Chondrocyte (in vitro differentiated cells): ENCODE results near the gene TARDBP. TPM values are rescaled to one million over a fixed set of nuclear protein-coding genes. Genes with fewer than 3 reads are reported as not detected.
"Not testable (repeated sequence)": the region's sequence is repeated elsewhere in the genome, so short reads cannot be mapped to it uniquely, and the experiment has no call there.

Experiments
- DNase-seq: peaks from one replicate; pipeline ENCODE4 v3.0.0; 2021; ENCODE audit warnings: mixed read lengths, low spot score
- H3K27ac Mint-ChIP-seq: one replicate; pipeline ENCODE4 v1.8.0; 2021; ENCODE audit warnings: mild to moderate bottlenecking, moderate library complexity, mixed read lengths; ENCODE audit not compliant: unreplicated experiment
- H3K27me3 Mint-ChIP-seq: 2 replicates; pipeline ENCODE4 v1.8.0; 2021; ENCODE audit warnings: low read depth, mixed read lengths
- H3K36me3 Mint-ChIP-seq: 2 replicates; pipeline ENCODE4 v1.8.0; 2021; ENCODE audit warnings: low read depth, mixed read lengths
- H3K4me1 Mint-ChIP-seq: 2 replicates; pipeline ENCODE4 v1.8.0; 2021; ENCODE audit warnings: low read depth, mild to moderate bottlenecking, mixed read lengths
- H3K4me3 Mint-ChIP-seq: one replicate; pipeline ENCODE4 v1.8.0; 2021; ENCODE audit warnings: mild to moderate bottlenecking, moderate library complexity, mixed read lengths; ENCODE audit not compliant: unreplicated experiment
- H3K9me3 Mint-ChIP-seq: 2 replicates; pipeline ENCODE4 v1.8.0; 2021; ENCODE audit warnings: low read depth, mixed read lengths
- CTCF ChIP-seq: fragments of 200-600 bp; sonication (generic); IDR thresholded peaks from 2 replicates; pipeline ENCODE4 v1.5.0; 2021; ENCODE audit warnings: antibody characterized with exemption, mild to moderate bottlenecking, moderate library complexity
- total RNA-seq: library from RNA; stranded (reverse); gene quantifications from 3 replicates; pipeline ENCODE4 v1.2.1, GENCODE V29; 2021

TARDBP gene
- total RNA-seq, 1 donor from 2014 or later: 103 TPM

- no peak overlapping the region for H3K27ac Mint-ChIP-seq
- no peaks in the 10 kb centered on the region for H3K27me3 Mint-ChIP-seq
- TF ChIP-seq CTCF: no peak
- no peak overlapping the region for H3K4me3 Mint-ChIP-seq
- H3K9me3 Mint-ChIP-seq: peaks cover 5% of the 10 kb centered on the region
- no peaks in the 10 kb centered on the region for H3K4me1 Mint-ChIP-seq
- no peaks in the 10 kb centered on the region for H3K36me3 Mint-ChIP-seq
- no peak for DNase-seq
Measured at GRCh38 chr1:11000526-11000925, 11.9 kb upstream of the TARDBP start.

GRCh38 chr1:11013160-11013531 lies 692 bp downstream of the TARDBP start:
- H3K4me1 Mint-ChIP-seq: peaks cover 24% of the 10 kb centered on the region
- H3K36me3 Mint-ChIP-seq: peaks cover 20% of the 10 kb centered on the region

DNA sequence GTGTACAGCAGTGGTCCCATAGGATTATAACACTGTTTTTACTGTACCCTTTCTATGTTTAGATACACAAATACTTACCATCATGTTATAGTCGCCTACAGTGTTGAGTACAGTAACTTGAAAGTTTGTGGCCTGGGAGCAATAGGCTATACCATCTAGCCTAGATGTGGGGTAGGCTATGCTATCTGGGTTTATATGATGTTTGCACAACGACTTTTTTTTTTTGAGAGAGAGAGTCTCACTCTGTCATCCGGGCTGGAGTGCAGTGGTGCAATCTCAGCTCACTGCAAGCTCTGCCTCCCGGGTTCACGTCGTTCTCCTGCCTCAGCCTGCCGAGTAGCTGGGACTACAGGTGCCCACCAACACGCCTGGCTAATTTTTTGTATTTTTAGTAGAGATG lies 6.9 kb downstream of the TARDBP start:
- peaks cover 46% of the 10 kb centered on the region for H3K36me3 Mint-ChIP-seq
- not testable (repeated sequence) for H3K4me3 Mint-ChIP-seq, H3K27me3 Mint-ChIP-seq, DNase-seq, H3K27ac Mint-ChIP-seq, H3K9me3 Mint-ChIP-seq
- peaks cover 11% of the 10 kb centered on the region for H3K4me1 Mint-ChIP-seq

More at GRCh38 chr1:11013160-11013531, 692 bp downstream of the TARDBP start:
- Mint-ChIP-seq H3K27me3 (no peaks in the 10 kb centered on the region), H3K27ac (peak overlapping the region; percentile 53), H3K4me3 (peak overlapping the region; percentile 85), H3K9me3 (no peaks in the 10 kb centered on the region)
- no peak for DNase-seq
- TF ChIP-seq CTCF: no peak

DNA sequence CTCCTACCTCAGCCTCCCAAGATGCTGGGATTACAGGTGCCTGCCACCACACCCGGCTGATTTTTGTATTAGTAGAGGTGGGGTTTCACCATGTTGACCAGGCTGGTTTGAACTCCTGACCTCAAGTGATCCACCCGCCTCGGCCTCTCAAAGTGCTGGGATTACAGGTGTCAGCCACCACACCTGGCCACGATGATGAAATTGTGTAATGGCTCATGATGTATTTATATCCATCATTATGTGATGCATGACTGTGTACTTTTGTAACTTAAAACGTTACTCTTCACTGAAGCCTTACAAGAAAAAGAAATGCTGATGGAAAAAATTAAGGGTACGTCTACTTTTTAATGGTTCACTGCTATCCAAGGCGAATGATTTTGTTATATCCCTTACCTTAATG lies 7.5 kb downstream of the TARDBP start:
- no peak for TF ChIP-seq CTCF
- Mint-ChIP-seq H3K27me3 (no peaks in the 10 kb centered on the region), H3K4me1 (peaks cover 6% of the 10 kb centered on the region), H3K9me3 (no peaks in the 10 kb centered on the region), H3K36me3 (peaks cover 44% of the 10 kb centered on the region), H3K4me3 (no peak overlapping the region), H3K27ac (no peak overlapping the region)
- DNase-seq: no peak

GRCh38 chr1:11023201-11023600 lies 10.7 kb downstream of the TARDBP start:
- DNase-seq: no peak
- Mint-ChIP-seq H3K9me3 (no peaks in the 10 kb centered on the region), H3K27ac (no peak overlapping the region), H3K27me3 (no peaks in the 10 kb centered on the region), H3K36me3 (peaks cover 41% of the 10 kb centered on the region), H3K4me1 (peaks cover 2% of the 10 kb centered on the region), H3K4me3 (no peak overlapping the region)
- no peak for TF ChIP-seq CTCF

GRCh38 chr1:11024154-11024873 lies 11.9 kb downstream of the TARDBP start:
- no peaks in the 10 kb centered on the region for H3K9me3 Mint-ChIP-seq
- H3K4me3 Mint-ChIP-seq: no peak overlapping the region
- H3K36me3 Mint-ChIP-seq: peaks cover 36% of the 10 kb centered on the region
- no peak for TF ChIP-seq CTCF
- no peaks in the 10 kb centered on the region for H3K27me3 Mint-ChIP-seq
- H3K4me1 Mint-ChIP-seq: no peaks in the 10 kb centered on the region
- no peak overlapping the region for H3K27ac Mint-ChIP-seq
- no peak for DNase-seq
